Activated CD8-positive, alpha-beta T cell treated with anti-CD3 and anti-CD28 coated beads, Interleukin-2, amount 10 ng/mL, durations not matched to agents 7 days and 5 days (primary cell): ENCODE measurements around the gene C1QTNF3. TPM values are rescaled to one million over a fixed set of nuclear protein-coding genes. Genes with fewer than 3 reads are reported as not detected.
"Not testable (repeated sequence)": the region's sequence is repeated elsewhere in the genome, so short reads cannot be mapped to it uniquely, and the experiment has no call there.

ENCODE experiments used
- ATAC-seq: fragments of 150-1000 bp; cut with Tn5 transposase; one replicate; pipeline ENCODE4 v1.10.0; 2021; ENCODE audit warnings: moderate library complexity
- CTCF ChIA-PET: fragments of 350-600 bp; sonication (Branson Sonifier 250); formaldehyde crosslinking; loops from one replicate; lab custom pipeline; 2021; ENCODE audit warnings: antibody characterized with exemption; lab: Charles Lee
- POLR2A ChIA-PET: fragments of 350-600 bp; sonication (Branson Sonifier 250); formaldehyde crosslinking; loops from one replicate; lab custom pipeline; 2021; ENCODE audit warnings: antibody characterized with exemption; lab: Charles Lee
- DNase-seq: peaks from one replicate; pipeline ENCODE4 v3.0.0-alpha.2; 2020
- H3K27ac Mint-ChIP-seq: one replicate; pipeline ENCODE4 v1.8.0; 2021; ENCODE audit warnings: mild to moderate bottlenecking, mixed read lengths
- H3K27me3 Mint-ChIP-seq: one replicate; pipeline ENCODE4 v1.8.0; 2021; ENCODE audit warnings: low read depth, mixed read lengths
- H3K36me3 Mint-ChIP-seq: one replicate; pipeline ENCODE4 v1.8.0; 2021; ENCODE audit warnings: low read depth, mixed read lengths
- H3K4me1 Mint-ChIP-seq: one replicate; pipeline ENCODE4 v1.8.0; 2021; ENCODE audit warnings: low read depth, mixed read lengths
- H3K4me3 Mint-ChIP-seq: one replicate; pipeline ENCODE4 v1.8.0; 2021; ENCODE audit warnings: mild to moderate bottlenecking, mixed read lengths
- H3K9me3 Mint-ChIP-seq: one replicate; pipeline ENCODE4 v1.8.0; 2022; ENCODE audit warnings: mixed read lengths; ENCODE audit not compliant: insufficient read depth
- total RNA-seq, 2 experiments: library from RNA; stranded (reverse); gene quantifications; one replicate each; pipeline ENCODE4 v1.2.3, GENCODE V29; 2021

Gene C1QTNF3
- total RNA-seq, 2 experiments from 2014 or later = 2.8 to 3.0 TPM

- peaks cover 8% of the 10 kb centered on the region for H3K36me3 Mint-ChIP-seq
- no peak overlapping the region for H3K27ac Mint-ChIP-seq
- DNase-seq = no peak
- no peaks in the 10 kb centered on the region for H3K27me3 Mint-ChIP-seq
- H3K9me3 Mint-ChIP-seq = no peaks in the 10 kb centered on the region
- POLR2A ChIA-PET = no interaction called here
- CTCF ChIA-PET = no interaction called here
- H3K4me1 Mint-ChIP-seq = no peaks in the 10 kb centered on the region
- no peak overlapping the region for H3K4me3 Mint-ChIP-seq
- ATAC-seq = no peak
Measured at GRCh38 chr5:34034534-34035327, 8.3 kb downstream of the C1QTNF3 start.

- Mint-ChIP-seq H3K36me3 (peaks cover 8% of the 10 kb centered on the region), H3K4me3 (no peak overlapping the region), H3K27ac (no peak overlapping the region), H3K9me3 (no peaks in the 10 kb centered on the region), H3K27me3 (no peaks in the 10 kb centered on the region), H3K4me1 (no peaks in the 10 kb centered on the region)
- POLR2A ChIA-PET = no interaction called here
- no peak for ATAC-seq
- CTCF ChIA-PET = no interaction called here
- DNase-seq = no peak
Measured at GRCh38 chr5:34031966-34032365, 11.0 kb downstream of the C1QTNF3 start.

- ATAC-seq = no peak
- ChIA-PET CTCF (no interaction called here), POLR2A (no interaction called here)
- H3K9me3 Mint-ChIP-seq = no peaks in the 10 kb centered on the region
- no peak for DNase-seq
- H3K27me3 Mint-ChIP-seq = no peaks in the 10 kb centered on the region
- H3K4me1 Mint-ChIP-seq = no peaks in the 10 kb centered on the region
- H3K27ac Mint-ChIP-seq = no peak overlapping the region
- peaks cover 8% of the 10 kb centered on the region for H3K36me3 Mint-ChIP-seq
- no peak overlapping the region for H3K4me3 Mint-ChIP-seq
Measured at GRCh38 chr5:34031117-34031516, 11.9 kb downstream of the C1QTNF3 start.

- H3K9me3 Mint-ChIP-seq, H3K36me3 Mint-ChIP-seq, H3K4me3 Mint-ChIP-seq, H3K27ac Mint-ChIP-seq, DNase-seq, POLR2A ChIA-PET, H3K27me3 Mint-ChIP-seq, CTCF ChIA-PET, ATAC-seq, H3K4me1 Mint-ChIP-seq: not testable (repeated sequence)
Measured at GRCh38 chr5:34030585-34030984, 12.4 kb downstream of the C1QTNF3 start.

GRCh38 chr5:34030048-34030447 lies 13.0 kb downstream of the C1QTNF3 start:
- H3K36me3 Mint-ChIP-seq = peaks cover 8% of the 10 kb centered on the region
- H3K27ac Mint-ChIP-seq = no peak overlapping the region
- H3K9me3 Mint-ChIP-seq = no peaks in the 10 kb centered on the region
- no peaks in the 10 kb centered on the region for H3K27me3 Mint-ChIP-seq
- ChIA-PET POLR2A (no interaction called here), CTCF (no interaction called here)
- no peak overlapping the region for H3K4me3 Mint-ChIP-seq
- H3K4me1 Mint-ChIP-seq = no peaks in the 10 kb centered on the region
- ATAC-seq (no peak), DNase-seq (no peak)

DNA sequence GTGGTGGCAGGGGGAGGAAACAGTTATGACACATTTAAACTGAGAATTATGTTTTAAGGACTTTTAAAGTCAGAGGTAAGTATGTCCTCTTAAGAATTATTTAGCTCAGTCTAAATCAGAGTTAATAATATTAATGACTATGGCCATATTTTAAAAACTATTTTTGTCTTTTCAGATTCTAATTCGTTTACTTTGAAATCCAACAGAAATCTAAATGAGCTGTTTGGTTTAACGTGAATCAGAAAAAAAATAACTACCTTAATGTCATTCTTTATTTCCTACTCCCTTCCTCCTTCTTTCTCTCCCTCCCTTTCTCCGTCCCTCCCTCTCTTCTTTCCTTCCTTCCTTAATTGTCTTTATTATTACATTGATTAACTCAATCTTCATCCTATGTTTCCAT lies 14.7 kb downstream of the C1QTNF3 start:
- Mint-ChIP-seq H3K36me3 (peaks cover 4% of the 10 kb centered on the region), H3K27me3 (no peaks in the 10 kb centered on the region), H3K9me3 (no peaks in the 10 kb centered on the region), H3K4me1 (peaks cover under 1% of the 10 kb centered on the region), H3K4me3 (no peak overlapping the region), H3K27ac (no peak overlapping the region)
- CTCF ChIA-PET = no interaction called here
- DNase-seq (no peak), ATAC-seq (no peak)
- POLR2A ChIA-PET = no interaction called here

DNA sequence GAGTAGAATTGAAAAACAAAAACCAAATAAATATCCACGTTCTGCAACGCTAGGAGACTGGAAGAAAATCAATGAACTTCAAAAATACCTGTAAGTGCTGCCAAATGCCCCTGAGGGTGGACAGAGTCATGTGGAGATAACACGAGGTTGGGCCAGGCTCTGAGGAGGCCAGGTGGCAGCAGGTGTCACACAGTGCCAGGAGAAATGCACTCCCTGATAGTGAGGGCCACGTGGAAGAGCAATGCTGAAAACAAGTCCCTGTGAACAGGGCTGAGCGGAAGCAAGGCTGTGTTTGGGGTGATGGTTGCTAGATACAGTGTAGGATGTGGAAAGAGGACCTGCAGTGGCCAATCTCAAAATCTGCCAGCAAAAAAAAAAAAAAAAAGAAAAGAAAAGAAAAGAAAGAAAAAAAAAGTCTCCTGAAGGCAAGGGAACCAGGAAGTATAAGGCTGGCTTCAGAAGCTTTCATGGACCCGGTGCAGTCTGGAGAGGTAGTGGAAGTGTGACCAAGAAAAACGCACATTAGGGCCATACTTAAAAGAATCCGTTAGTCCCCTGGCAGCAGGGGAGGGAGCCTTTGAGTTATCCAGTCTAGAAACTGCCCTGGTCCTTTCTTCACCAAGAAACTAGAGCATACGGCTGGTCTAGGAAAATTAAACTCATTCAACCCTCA lies 16.8 kb downstream of the C1QTNF3 start:
- Mint-ChIP-seq H3K36me3 (peaks cover 10% of the 10 kb centered on the region), H3K4me1 (peaks cover 21% of the 10 kb centered on the region), H3K4me3 (no peak overlapping the region), H3K27ac (no peak overlapping the region), H3K27me3 (no peaks in the 10 kb centered on the region), H3K9me3 (no peaks in the 10 kb centered on the region)
- ATAC-seq (no peak), DNase-seq (no peak)
- CTCF ChIA-PET = no interaction called here
- POLR2A ChIA-PET = no interaction called here

GRCh38 chr5:34022121-34022705 lies 20.8 kb downstream of the C1QTNF3 start:
- DNase-seq (peak; percentile 73), ATAC-seq (peak; percentile 97)
- no peaks in the 10 kb centered on the region for H3K9me3 Mint-ChIP-seq
- H3K4me3 Mint-ChIP-seq = peak overlapping the region; percentile 4
- ChIA-PET CTCF (interaction anchor here (0.8 to 3.4 kb wide), 6 partner anchors 9 to 27 kb away, joined by 4 to 16 read pairs (median 5); partner anchors contain the start of gene AMACR), POLR2A (interaction anchor here (0.9 to 2.8 kb wide), 2 partner anchors 14 to 16 kb away, joined by 7 to 14 read pairs; partner anchors contain the start of gene AMACR)
- no peaks in the 10 kb centered on the region for H3K27me3 Mint-ChIP-seq
- peaks cover 16% of the 10 kb centered on the region for H3K36me3 Mint-ChIP-seq
- peak overlapping the region; percentile 86 for H3K27ac Mint-ChIP-seq
- H3K4me1 Mint-ChIP-seq = peaks cover 27% of the 10 kb centered on the region

DNA sequence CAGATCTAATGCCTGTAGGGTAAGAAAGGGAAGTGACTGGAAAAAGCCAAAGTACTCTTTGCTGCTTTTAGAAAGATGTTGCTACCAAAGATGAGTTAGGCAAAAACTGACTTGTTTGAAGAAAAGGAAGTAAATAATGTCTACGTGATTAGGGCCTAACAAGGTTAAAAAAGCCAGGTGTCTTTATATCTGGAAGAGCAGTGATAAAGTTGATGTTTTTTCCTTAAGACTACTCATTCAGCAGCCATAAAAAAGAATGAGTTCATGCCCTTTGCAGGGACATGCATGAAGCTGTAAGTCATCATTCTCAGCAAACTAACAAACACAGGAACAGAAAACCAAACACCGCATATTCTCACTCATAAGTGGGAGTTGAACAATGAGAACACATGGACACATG lies 21.7 kb downstream of the C1QTNF3 start:
- Mint-ChIP-seq H3K4me3 (peak overlapping the region; percentile 49), H3K4me1 (peaks cover 27% of the 10 kb centered on the region), H3K27ac (peak overlapping the region; percentile 86), H3K9me3 (no peaks in the 10 kb centered on the region), H3K36me3 (peaks cover 16% of the 10 kb centered on the region), H3K27me3 (no peaks in the 10 kb centered on the region)
- no peak for DNase-seq
- no peak for ATAC-seq
- ChIA-PET CTCF (interaction anchor here (0.6 to 3.4 kb wide), 5 partner anchors 8 to 26 kb away, joined by 3 to 16 read pairs (median 5); no protein-coding TSS in a partner anchor), POLR2A (interaction anchor here (2.8 kb wide), 1 partner anchor 13 kb away, joined by 14 read pairs; the partner anchor contains the start of gene AMACR)

GRCh38 chr5:34020726-34021125 lies 22.3 kb downstream of the C1QTNF3 start:
- H3K27me3 Mint-ChIP-seq = no peaks in the 10 kb centered on the region
- no peak for DNase-seq
- no peak for ATAC-seq
- no peaks in the 10 kb centered on the region for H3K9me3 Mint-ChIP-seq
- H3K36me3 Mint-ChIP-seq = peaks cover 16% of the 10 kb centered on the region
- CTCF ChIA-PET = interaction anchor here (0.6 to 3.4 kb wide), 3 partner anchors 9 to 23 kb away, joined by 3 to 16 read pairs (median 4); no protein-coding TSS in a partner anchor
- peak overlapping the region; percentile 86 for H3K27ac Mint-ChIP-seq
- peaks cover 27% of the 10 kb centered on the region for H3K4me1 Mint-ChIP-seq
- no peak overlapping the region for H3K4me3 Mint-ChIP-seq
- POLR2A ChIA-PET = interaction anchor here (2.8 kb wide), 1 partner anchor 13 kb away, joined by 14 read pairs; the partner anchor contains the start of gene AMACR

- DNase-seq (no peak), ATAC-seq (no peak)
- Mint-ChIP-seq H3K4me3 (no peak overlapping the region), H3K27me3 (no peaks in the 10 kb centered on the region), H3K27ac (no peak overlapping the region), H3K9me3 (no peaks in the 10 kb centered on the region), H3K36me3 (peaks cover 11% of the 10 kb centered on the region), H3K4me1 (peaks cover 16% of the 10 kb centered on the region)
- CTCF ChIA-PET = interaction anchor here (1.0 to 1.5 kb wide), 3 partner anchors 9 to 49 kb away, joined by 3 to 5 read pairs (median 4); partner anchors contain the start of gene AMACR
- POLR2A ChIA-PET = interaction anchor here (1.1 to 1.3 kb wide), 2 partner anchors 9 kb away, joined by 3 to 4 read pairs; partner anchors contain the start of gene AMACR
Measured at GRCh38 chr5:34017254-34017653, 25.8 kb downstream of the C1QTNF3 start.
